Measurements from ENCODE around the gene OBSCN.

DNA sequence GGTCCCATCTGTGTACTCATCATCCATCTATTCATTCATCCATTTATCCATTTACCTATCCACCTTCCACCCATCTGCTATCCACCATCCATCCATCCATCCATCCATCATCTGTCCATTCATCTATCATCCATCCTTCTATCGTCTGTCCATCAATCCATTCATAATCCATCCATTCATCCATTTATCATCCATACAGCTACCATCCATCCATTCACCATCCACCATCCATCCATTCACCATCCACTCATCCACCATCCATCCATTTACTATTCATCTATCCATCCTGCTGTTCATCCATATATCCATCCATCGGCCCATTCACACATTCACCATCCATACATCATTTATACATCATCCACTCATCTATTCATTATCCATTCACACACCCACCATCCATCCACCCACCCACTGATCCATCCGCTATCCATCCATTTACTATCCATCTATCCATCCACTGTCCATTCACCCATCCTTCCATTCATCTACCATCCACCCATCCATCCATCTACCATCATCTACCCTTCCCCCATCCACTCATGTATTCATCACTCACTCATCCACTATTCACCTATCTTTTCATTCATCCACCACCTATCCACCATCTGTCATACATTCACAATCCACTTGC, 102.4 kb downstream of the OBSCN start:
- TF ChIP-seq, protein P1, sequence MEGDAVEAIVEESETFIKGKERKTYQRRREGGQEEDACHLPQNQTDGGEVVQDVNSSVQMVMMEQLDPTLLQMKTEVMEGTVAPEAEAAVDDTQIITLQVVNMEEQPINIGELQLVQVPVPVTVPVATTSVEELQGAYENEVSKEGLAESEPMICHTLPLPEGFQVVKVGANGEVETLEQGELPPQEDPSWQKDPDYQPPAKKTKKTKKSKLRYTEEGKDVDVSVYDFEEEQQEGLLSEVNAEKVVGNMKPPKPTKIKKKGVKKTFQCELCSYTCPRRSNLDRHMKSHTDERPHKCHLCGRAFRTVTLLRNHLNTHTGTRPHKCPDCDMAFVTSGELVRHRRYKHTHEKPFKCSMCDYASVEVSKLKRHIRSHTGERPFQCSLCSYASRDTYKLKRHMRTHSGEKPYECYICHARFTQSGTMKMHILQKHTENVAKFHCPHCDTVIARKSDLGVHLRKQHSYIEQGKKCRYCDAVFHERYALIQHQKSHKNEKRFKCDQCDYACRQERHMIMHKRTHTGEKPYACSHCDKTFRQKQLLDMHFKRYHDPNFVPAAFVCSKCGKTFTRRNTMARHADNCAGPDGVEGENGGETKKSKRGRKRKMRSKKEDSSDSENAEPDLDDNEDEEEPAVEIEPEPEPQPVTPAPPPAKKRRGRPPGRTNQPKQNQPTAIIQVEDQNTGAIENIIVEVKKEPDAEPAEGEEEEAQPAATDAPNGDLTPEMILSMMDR (IDR thresholded peaks at IDR 0.05) = no peak
- no peak for TF ChIP-seq POLR2AphosphoS5 (IDR thresholded peaks at IDR 0.05)

Data from suprapubic skin (tissue), 3 donors.